Measurements from ENCODE around the gene FAM3A. TPM values are rescaled to one million over a fixed set of nuclear protein-coding genes. Genes with fewer than 3 reads are reported as not detected.

Gene FAM3A
- total RNA-seq, 4 donors from 2014 or later: 27.7 to 58.3 (median 34.7) TPM

GRCh38 chrX:154460326-154460725 is 55.7 kb downstream of the FAM3A start:
- ATAC-seq (ENCODE audit: low FRiP score) (no peak), DNase-seq (ENCODE audit: low spot score) (no peak)
- TF ChIP-seq, protein P1, sequence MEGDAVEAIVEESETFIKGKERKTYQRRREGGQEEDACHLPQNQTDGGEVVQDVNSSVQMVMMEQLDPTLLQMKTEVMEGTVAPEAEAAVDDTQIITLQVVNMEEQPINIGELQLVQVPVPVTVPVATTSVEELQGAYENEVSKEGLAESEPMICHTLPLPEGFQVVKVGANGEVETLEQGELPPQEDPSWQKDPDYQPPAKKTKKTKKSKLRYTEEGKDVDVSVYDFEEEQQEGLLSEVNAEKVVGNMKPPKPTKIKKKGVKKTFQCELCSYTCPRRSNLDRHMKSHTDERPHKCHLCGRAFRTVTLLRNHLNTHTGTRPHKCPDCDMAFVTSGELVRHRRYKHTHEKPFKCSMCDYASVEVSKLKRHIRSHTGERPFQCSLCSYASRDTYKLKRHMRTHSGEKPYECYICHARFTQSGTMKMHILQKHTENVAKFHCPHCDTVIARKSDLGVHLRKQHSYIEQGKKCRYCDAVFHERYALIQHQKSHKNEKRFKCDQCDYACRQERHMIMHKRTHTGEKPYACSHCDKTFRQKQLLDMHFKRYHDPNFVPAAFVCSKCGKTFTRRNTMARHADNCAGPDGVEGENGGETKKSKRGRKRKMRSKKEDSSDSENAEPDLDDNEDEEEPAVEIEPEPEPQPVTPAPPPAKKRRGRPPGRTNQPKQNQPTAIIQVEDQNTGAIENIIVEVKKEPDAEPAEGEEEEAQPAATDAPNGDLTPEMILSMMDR (IDR thresholded peaks at IDR 0.05): no peak

DNA sequence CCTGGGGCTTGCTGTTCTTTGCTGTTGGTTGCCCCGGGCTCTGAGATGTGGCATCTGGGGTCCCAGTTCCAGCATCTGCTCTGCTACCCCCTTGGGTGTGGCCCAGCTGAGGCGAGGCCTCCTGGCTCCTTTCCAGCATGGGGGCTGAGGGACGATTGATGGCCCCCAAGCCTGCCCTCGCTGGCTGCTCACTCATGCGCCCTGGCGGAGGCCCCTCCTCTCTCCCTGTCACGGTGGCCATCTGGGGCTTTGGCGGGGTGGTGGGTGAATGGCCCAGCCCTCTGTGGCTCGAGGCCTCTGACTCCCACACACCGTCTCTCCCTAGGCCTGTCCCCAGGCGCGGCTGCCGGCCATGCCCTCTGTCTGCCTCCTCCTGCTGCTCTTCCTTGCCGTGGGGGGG is 56.2 kb downstream of the FAM3A start:
- DNase-seq (ENCODE audit: low spot score) (no peak), ATAC-seq (ENCODE audit: low FRiP score) (no peak)
- TF ChIP-seq, protein P1 (IDR thresholded peaks at IDR 0.05): no peak

DNA sequence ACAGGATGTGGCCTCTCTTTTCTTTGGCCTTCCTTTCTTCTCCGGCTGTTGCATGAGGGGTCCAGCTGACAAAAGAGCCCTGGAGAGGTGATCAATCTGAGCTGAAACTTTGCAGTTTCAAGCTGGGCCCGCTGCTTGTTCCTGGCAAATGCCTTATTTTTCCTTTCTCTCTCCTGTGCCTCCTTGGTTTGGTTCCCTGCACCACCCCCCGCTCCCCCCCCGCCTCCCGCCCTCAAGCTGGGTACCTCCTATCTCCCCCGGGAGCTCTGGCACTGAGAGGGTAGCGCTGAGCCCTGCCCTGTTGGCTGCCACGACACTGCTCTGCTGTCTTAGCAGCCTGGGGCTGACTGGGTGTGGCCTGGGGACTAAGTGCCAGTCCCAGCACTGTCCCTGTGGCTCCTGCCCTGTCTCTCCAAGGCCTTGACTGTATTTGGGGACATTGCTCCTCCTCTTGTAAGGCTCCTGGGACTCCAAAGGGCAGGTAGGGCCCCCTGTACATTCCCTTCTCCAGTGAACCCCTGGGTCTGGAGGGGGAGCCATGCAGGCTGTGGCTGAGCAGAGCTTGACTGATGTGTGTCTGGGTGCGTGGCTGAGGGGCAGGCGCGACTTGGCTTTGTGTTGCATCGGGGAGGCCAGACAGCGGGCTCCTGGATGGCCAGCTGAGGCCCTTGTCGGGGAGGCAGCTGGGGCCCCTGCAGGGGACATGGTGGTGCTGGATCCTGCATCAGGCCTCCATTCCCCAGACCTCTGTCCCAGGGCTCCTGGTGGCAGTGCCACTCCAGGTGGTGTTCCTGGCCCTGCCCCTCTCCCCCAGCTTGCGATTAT is 56.9 kb downstream of the FAM3A start:
- TF ChIP-seq, protein P1 (IDR thresholded peaks at IDR 0.05): no peak
- ATAC-seq (ENCODE audit: low FRiP score) (peak; percentile 4), DNase-seq (ENCODE audit: low spot score) (no peak)

DNA sequence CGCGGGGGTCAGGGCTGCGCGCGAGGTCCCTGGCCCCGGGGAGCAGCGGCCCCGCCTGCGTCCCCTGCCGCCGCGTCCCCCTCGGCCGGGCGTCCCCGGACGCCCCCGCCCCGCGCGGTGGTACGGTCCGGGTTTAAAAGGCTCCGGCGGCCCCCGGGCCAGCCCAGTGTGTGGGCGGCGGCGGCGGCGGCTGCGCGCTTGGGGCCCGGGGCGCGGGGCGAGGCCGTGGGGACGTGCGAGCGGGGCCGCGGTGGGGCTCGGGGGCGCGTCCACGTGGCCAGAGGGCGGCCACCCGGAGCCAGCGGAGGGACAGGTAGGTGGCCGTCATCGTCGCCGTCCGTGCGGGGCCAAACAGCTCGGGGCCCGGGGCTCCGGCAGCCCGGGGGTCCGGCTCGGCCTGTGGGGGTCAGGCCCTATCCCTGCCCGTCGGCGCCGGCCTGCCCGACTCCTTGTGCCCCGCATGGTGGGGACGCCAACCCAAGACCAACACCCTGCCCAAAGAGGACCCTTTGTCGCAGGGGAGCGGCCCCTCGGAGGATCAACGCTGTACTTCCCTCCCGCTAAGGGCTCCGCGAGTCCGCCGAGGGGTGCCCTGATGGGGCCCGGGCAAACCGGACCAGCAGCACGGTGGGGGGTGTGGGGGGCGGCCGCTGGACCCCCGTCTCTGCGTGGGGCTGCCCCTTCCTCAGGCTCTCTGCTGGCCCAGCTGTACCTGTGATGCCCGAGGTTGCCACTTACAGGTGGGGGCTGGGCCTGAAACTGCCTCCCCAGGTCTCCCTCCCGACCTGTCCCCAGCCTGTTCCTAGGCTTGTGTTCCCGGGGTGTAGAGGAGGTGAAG is 57.7 kb downstream of the FAM3A start, which contains the start of gene PLXNA3:
Gene PLXNA3, plus strand, starts transcription at position 166 of the 838 bp plus-strand sequence. CDS start 1,903 bp downstream, outside the sequence.
- DNase-seq (ENCODE audit: low spot score) (no peak), ATAC-seq (ENCODE audit: low FRiP score) (peak; percentile 84)
- TF ChIP-seq, protein P1 (IDR thresholded peaks at IDR 0.05): no peak

GRCh38 chrX:154457491-154458115 is 58.4 kb downstream of the FAM3A start:
- DNase-seq (ENCODE audit: low spot score) (no peak), ATAC-seq (ENCODE audit: low FRiP score) (peak; percentile 25)
- TF ChIP-seq, protein P1 (IDR thresholded peaks at IDR 0.05): no peak

Small RNAs within 50 kb of the gene (small RNA-seq; reads per million reads assigned to genes)
- not detected for gene RN7SL697P

Other genes with a start within 250 kb of the FAM3A start
- gene TEX28, start 221.1 kb downstream of the FAM3A start, total RNA-seq: not detected
- under 1 TPM in 2 of 4 donors, not detected in 2; 0.38 to 0.48 TPM for gene TKTL1, start 220.4 kb downstream of the FAM3A start, total RNA-seq
- gene FLNA, start 141.6 kb downstream of the FAM3A start, total RNA-seq: 1,000 to 10,000 TPM in 1 of 4 donors, 100 to 1,000 TPM in 3; 496 to 1,133 (median 729) TPM
- 10 to 100 TPM; 25.7 to 61.8 (median 53.2) TPM for gene EMD, start 136.9 kb downstream of the FAM3A start, total RNA-seq
- gene RPL10, start 117.9 kb downstream of the FAM3A start, total RNA-seq: 1,000 to 10,000 TPM; 6,220 to 8,957 (median 7,673) TPM
- gene DNASE1L1, start 107.0 kb downstream of the FAM3A start, total RNA-seq: 10 to 100 TPM; 33.4 to 47.3 (median 38.8) TPM
- gene TAFAZZIN, start 104.7 kb downstream of the FAM3A start, total RNA-seq: 10 to 100 TPM; 20.8 to 76.3 (median 33.1) TPM
- 10 to 100 TPM; 23.8 to 51.8 (median 37.2) TPM for gene ATP6AP1, start 87.6 kb downstream of the FAM3A start, total RNA-seq
- 100 to 1,000 TPM in 2 of 4 donors, 10 to 100 TPM in 2; 75.3 to 119 (median 96.9) TPM for gene GDI1, start 79.1 kb downstream of the FAM3A start, total RNA-seq
- gene FAM50A, start 72.1 kb downstream of the FAM3A start, total RNA-seq: 10 to 100 TPM; 49.2 to 83.2 (median 74.9) TPM
- 10 to 100 TPM in 2 of 4 donors, 1 to 10 TPM in 2; 9.7 to 16.9 (median 11.3) TPM for gene PLXNA3, start 58.0 kb downstream of the FAM3A start, total RNA-seq
- gene LAGE3, start 37.0 kb downstream of the FAM3A start, total RNA-seq: 10 to 100 TPM; 12.0 to 26.6 (median 19.7) TPM
- gene UBL4A, start 29.6 kb downstream of the FAM3A start, total RNA-seq: 10 to 100 TPM; 21.3 to 43.0 (median 34.0) TPM
- 10 to 100 TPM; 22.9 to 29.7 (median 26.9) TPM for gene SLC10A3, start 25.6 kb downstream of the FAM3A start, total RNA-seq
- 10 to 100 TPM; 42.1 to 76.7 (median 58.5) TPM for gene G6PD, start 30.6 kb upstream of the FAM3A start, total RNA-seq
- gene IKBKG, start 31.4 kb upstream of the FAM3A start, total RNA-seq: 10 to 100 TPM in 3 of 4 donors, 1 to 10 TPM in 1; 7.5 to 15.4 (median 12.3) TPM
- gene CTAG1A, start 68.9 kb upstream of the FAM3A start, total RNA-seq: not detected
- gene CTAG1B, start 103.0 kb upstream of the FAM3A start, total RNA-seq: not detected
- not detected for gene CTAG2, start 137.3 kb upstream of the FAM3A start, total RNA-seq
- gene GAB3, start 234.8 kb upstream of the FAM3A start, total RNA-seq: 10 to 100 TPM in 3 of 4 donors, 1 to 10 TPM in 1; 4.7 to 22.5 (median 14.8) TPM
- 100 to 1,000 TPM in 1 of 4 donors, 10 to 100 TPM in 3; 29.8 to 125 (median 35.9) TPM for gene DKC1, start 246.6 kb upstream of the FAM3A start, total RNA-seq

Data from omental fat pad (tissue), 4 donors.